CD4-positive, alpha-beta T cell (primary cell): ENCODE data around the gene SLC37A1. TPM values are rescaled to one million over a fixed set of nuclear protein-coding genes. Genes with fewer than 3 reads are reported as not detected.
A peak's percentile ranks its signal among the peaks of the same experiment; 100 is the strongest.

Experiments
- ATAC-seq: fragments of 200-7000 bp; cut with Tn5 transposase; one replicate; pipeline ENCODE4 v1.10.0; 2022; ENCODE audit warnings: mild to moderate bottlenecking; ENCODE audit not compliant: poor library complexity
- CTCF ChIA-PET: fragments of 350-600 bp; sonication (Branson Sonifier 250); formaldehyde crosslinking; loops from one replicate; lab custom pipeline; 2021; ENCODE audit warnings: antibody characterized with exemption, inconsistent platforms; lab: Charles Lee
- POLR2A ChIA-PET: fragments of 350-600 bp; sonication (Branson Sonifier 250); formaldehyde crosslinking; loops from one replicate; lab custom pipeline; 2021; ENCODE audit warnings: antibody characterized with exemption, inconsistent platforms; lab: Charles Lee
- DNase-seq, 14 experiments: peaks; one replicate each; pipeline ENCODE4 v3.0.0-alpha.2; 2013 to 2020; ENCODE audit warnings: mixed read lengths in 2 of 14
- H3K27ac ChIP-seq, 2 donors: one replicate each; pipeline versions ENCODE4 v1.5.1 to v1.7.0; 2013; ENCODE audit warnings: low read length in 2 of 2, low read depth in 1 of 2, mild to moderate bottlenecking in 1 of 2
- H3K27me3 ChIP-seq, 2 experiments: 1 replicate in 1 of 2; 2 replicates in 1 of 2; pipeline versions ENCODE4 v1.6.1 to v1.7.0; 2013; ENCODE audit warnings: low read length in 2 of 2, control low read depth in 1 of 2, mild to moderate bottlenecking in 1 of 2, moderate library complexity in 1 of 2; ENCODE audit not compliant: insufficient read depth in 2 of 2, control insufficient read depth in 1 of 2
- H3K36me3 ChIP-seq: one replicate; pipeline ENCODE4 v1.6.1; 2013; ENCODE audit warnings: low read length, control low read depth; ENCODE audit not compliant: insufficient read depth
- H3K4me1 ChIP-seq: one replicate; pipeline ENCODE4 v1.6.1; 2013; ENCODE audit warnings: low read length, control low read depth; ENCODE audit not compliant: insufficient read depth
- H3K4me3 ChIP-seq: one replicate; pipeline ENCODE4 v1.5.1; 2013; ENCODE audit warnings: mild to moderate bottlenecking, low read length, moderate library complexity
- H3K9me3 ChIP-seq, 2 experiments: 1 replicate in 1 of 2; 2 replicates in 1 of 2; pipeline versions ENCODE4 v1.6.1 to v1.7.0; 2013; ENCODE audit warnings: low read length in 2 of 2, mild to moderate bottlenecking in 2 of 2, control low read depth in 1 of 2, moderate library complexity in 1 of 2; ENCODE audit not compliant: control insufficient read depth in 1 of 2, insufficient read depth in 1 of 2
- H3K27ac Mint-ChIP-seq: one replicate; pipeline ENCODE4 v1.8.0; 2020; ENCODE audit warnings: mixed read lengths
- H3K27me3 Mint-ChIP-seq: one replicate; pipeline ENCODE4 v1.8.0; 2021; ENCODE audit warnings: mixed read lengths
- H3K36me3 Mint-ChIP-seq: one replicate; pipeline ENCODE4 v1.8.0; 2021; ENCODE audit warnings: low read depth, mixed read lengths
- H3K4me1 Mint-ChIP-seq: one replicate; pipeline ENCODE4 v1.8.0; 2021; ENCODE audit warnings: low read depth, mixed read lengths
- H3K4me3 Mint-ChIP-seq: one replicate; pipeline ENCODE4 v1.8.0; 2020; ENCODE audit warnings: mild to moderate bottlenecking, mixed read lengths
- H3K9me3 Mint-ChIP-seq: one replicate; pipeline ENCODE4 v1.8.0; 2020; ENCODE audit warnings: mixed read lengths
- CTCF ChIP-seq: fragments of 200-600 bp; IDR thresholded peaks from one replicate; pipeline ENCODE4 v1.8.0; 2022; ENCODE audit warnings: antibody characterized with exemption, mild to moderate bottlenecking
- intact Hi-C, 2 experiments: fragments of 100-400 bp; cut with DNase I in 1 of 2; cut with micrococcal nuclease in 1 of 2; formaldehyde crosslinking; loops; one replicate each; pipeline versions ENCODE4 v1.15.1 to v1.9.0; 2023 to 2025; cut with DNase I, micrococcal nuclease
- total RNA-seq, 174 experiments: library from RNA in 2 of 174; stranded (reverse) in 2 of 174; gene quantifications; one replicate each; pipeline ENCODE4 v1.2.3 and lab custom pipeline; 2021 to 2026

SLC37A1 gene
- total RNA-seq, 2 experiments from 2014 or later: 16.4 to 16.7 TPM

- no peak for ATAC-seq
- Mint-ChIP-seq H3K4me3 (peak overlapping the region; percentile 88), H3K27me3 (no peaks in the 10 kb centered on the region), H3K4me1 (peaks cover 37% of the 10 kb centered on the region), H3K27ac (peak overlapping the region; percentile 76), H3K36me3 (peaks cover 47% of the 10 kb centered on the region), H3K9me3 (no peaks in the 10 kb centered on the region)
- ChIA-PET CTCF (interaction anchor here (0.8 kb wide), 1 partner anchor 13 kb away, joined by 3 read pairs; no protein-coding TSS in a partner anchor), POLR2A (interaction anchor here (1.0 to 3.4 kb wide), 9 partner anchors 13 to 848 kb away, joined by 3 to 50 read pairs (median 3); partner anchors contain the start of genes RSPH1 and UBASH3A)
- Histone ChIP-seq H3K4me3 (peak overlapping the region; percentile 82), H3K9me3 (no peaks in the 10 kb centered on the region), H3K27ac (no peak overlapping the region), H3K36me3 (peaks cover 27% of the 10 kb centered on the region), H3K27me3 (no peaks in the 10 kb centered on the region), H3K4me1 (peaks cover 28% of the 10 kb centered on the region)
- no peak for TF ChIP-seq CTCF
- intact Hi-C loops: loop anchor here in 1 of 2 experiments (1.0 to 10.0 kb wide), 2 partner anchors 51 to 180 kb away; no protein-coding TSS in a partner anchor
- DNase-seq: no peak
Measured at GRCh38 chr21:42514883-42515228, 1.2 kb downstream of the SLC37A1 start.

GRCh38 chr21:42515708-42516502, 2.3 kb downstream of the SLC37A1 start:
- peak overlapping the region; percentile 88 for H3K4me3 Mint-ChIP-seq
- peaks cover 58% of the 10 kb centered on the region for H3K36me3 Mint-ChIP-seq
- H3K4me1 Mint-ChIP-seq: peaks cover 41% of the 10 kb centered on the region
- no peak for ATAC-seq
- peaks cover 35% of the 10 kb centered on the region for H3K36me3 ChIP-seq
- intact Hi-C loops: loop anchor here in 1 of 2 experiments (10.0 kb wide), 1 partner anchor 181 kb away; no protein-coding TSS in a partner anchor
- peak overlapping the region; percentile 76 for H3K27ac Mint-ChIP-seq
- H3K4me1 ChIP-seq: peaks cover 28% of the 10 kb centered on the region
- POLR2A ChIA-PET: interaction anchor here (3.4 kb wide), 1 partner anchor 12 kb away, joined by 50 read pairs; no protein-coding TSS in a partner anchor
- H3K9me3 Mint-ChIP-seq: no peaks in the 10 kb centered on the region
- no peaks in the 10 kb centered on the region for H3K27me3 Mint-ChIP-seq
- H3K4me3 ChIP-seq: no peak overlapping the region
- CTCF ChIA-PET: no interaction called here
- H3K9me3 ChIP-seq: no peaks in the 10 kb centered on the region
- H3K27me3 ChIP-seq: no peaks in the 10 kb centered on the region
- no peak for DNase-seq
- no peak overlapping the region for H3K27ac ChIP-seq
- TF ChIP-seq CTCF: no peak

GRCh38 chr21:42518215-42518614, 4.6 kb downstream of the SLC37A1 start:
- no peaks in the 10 kb centered on the region for H3K27me3 ChIP-seq
- DNase-seq: no peak
- no peaks in the 10 kb centered on the region for H3K9me3 ChIP-seq
- peaks cover 48% of the 10 kb centered on the region for H3K4me1 Mint-ChIP-seq
- peaks cover 77% of the 10 kb centered on the region for H3K36me3 Mint-ChIP-seq
- no peak for TF ChIP-seq CTCF
- no peak overlapping the region for H3K4me3 ChIP-seq
- ChIA-PET POLR2A (no interaction called here), CTCF (no interaction called here)
- H3K36me3 ChIP-seq: peaks cover 54% of the 10 kb centered on the region
- no peak overlapping the region for H3K4me3 Mint-ChIP-seq
- H3K27ac ChIP-seq: no peak overlapping the region
- H3K27ac Mint-ChIP-seq: no peak overlapping the region
- no peaks in the 10 kb centered on the region for H3K27me3 Mint-ChIP-seq
- ATAC-seq: no peak
- intact Hi-C loops: loop anchor here in 1 of 2 experiments (10.0 kb wide), 1 partner anchor 183 kb away; no protein-coding TSS in a partner anchor
- no peaks in the 10 kb centered on the region for H3K9me3 Mint-ChIP-seq
- H3K4me1 ChIP-seq: peaks cover 24% of the 10 kb centered on the region
